T follicular helper cell (primary cell): ENCODE results near the gene EMC9.

Experiments
- DNase-seq: peaks from one replicate; pipeline ENCODE4 v3.0.0-alpha.2; 2020; ENCODE audit warnings: low read depth
- total RNA-seq, 2 experiments: gene quantifications; one replicate each; lab custom pipeline; 2026; lab: John Stamatoyannopoulos, UW

The EMC9 gene
- 6.5 to 9.9 reads per million in 2 experiments for total RNA-seq

GRCh38 chr14:24141097-24141880 lies at the start of gene EMC9:
TSS of gene EMC9 (minus strand) at chr14:24141591. CDS start at chr14:24141304, 287 bp downstream.
- peak; percentile 99 for DNase-seq

DNA sequence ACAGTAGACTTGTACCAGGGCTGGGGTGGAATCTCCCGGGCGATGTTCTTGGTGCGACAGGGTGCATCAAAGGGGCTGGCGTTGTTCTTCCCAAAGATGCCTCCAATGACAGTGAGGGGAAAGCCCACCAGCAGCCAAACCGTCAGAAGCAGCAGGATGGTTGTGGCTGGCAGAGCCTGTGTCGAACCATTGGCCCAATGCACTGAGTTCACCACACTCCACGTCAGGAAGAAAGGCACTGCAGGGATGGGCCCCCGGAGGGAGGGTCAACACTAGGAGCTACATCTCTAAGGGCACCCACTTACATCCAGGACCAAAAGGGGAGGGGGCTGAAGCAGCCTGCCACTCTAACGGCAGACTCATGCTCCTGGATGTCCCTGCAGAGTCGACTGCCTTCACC lies 49.0 kb upstream of the EMC9 start:
- DNase-seq, result no peak

GRCh38 chr14:24189460-24189859 lies 48.1 kb upstream of the EMC9 start:
- no peak for DNase-seq

DNA sequence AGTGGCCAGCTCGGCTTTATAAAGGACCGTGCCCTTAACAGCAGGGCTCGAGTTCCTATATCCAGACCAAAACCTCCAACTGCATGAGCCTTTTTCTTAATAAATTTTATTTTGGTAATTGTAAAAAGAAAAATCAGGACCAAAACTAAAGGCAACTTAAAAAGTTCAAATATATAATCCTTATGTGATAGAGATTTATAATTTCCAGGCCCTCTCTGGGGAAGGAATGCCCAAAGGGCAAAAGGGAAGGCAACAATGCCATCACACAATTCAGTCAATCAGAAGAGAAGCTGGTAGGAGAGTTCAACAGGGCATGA lies 47.6 kb upstream of the EMC9 start:
- DNase-seq, result no peak

DNA sequence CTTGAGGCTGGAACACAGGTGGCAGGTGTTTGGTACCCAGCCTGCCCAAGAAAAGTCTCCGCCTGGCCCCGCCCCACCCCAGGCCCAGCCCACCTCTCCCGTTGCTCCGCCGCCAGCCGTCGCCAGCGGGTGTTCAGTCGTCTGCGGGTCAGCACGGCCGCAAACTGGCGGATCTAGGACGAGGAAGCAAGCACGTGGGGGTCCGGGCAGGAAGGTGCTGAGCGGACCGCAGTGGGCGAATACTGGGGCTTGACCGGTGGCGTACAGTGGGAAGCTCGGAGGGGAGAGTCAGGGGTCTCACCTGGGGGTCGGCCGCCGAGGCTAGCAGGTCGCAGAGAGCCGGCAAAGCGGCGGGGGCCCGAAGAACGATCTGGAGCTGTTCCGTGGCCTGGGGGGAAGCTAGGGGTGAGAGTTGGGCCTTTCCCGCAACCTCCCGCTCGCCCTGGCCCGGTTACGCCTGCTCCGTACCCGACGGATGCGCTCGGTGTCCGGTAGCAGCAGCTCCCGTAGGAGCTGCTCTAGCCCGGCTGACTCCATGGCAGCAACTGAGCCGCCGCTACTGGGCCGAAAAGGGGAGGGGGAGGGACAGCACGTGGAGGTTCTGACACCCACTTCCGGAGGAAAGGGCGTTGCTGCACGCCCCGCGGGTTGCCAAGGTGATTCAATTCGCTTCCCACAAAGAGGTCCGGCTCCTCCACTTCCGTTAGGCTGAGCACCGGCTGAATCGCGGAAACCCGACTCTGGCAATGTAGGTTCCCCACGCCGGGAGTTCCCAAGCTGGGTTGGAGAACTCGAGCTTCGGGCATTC lies 47.1 kb upstream of the EMC9 start, which contains the start of gene IPO4:
IPO4 (minus strand) TSS at position 566 of the 808 bp plus-strand sequence; CDS start at position 537, 29 bp downstream.
- DNase-seq, result peak; percentile 94

GRCh38 chr14:24187539-24187915 lies 46.1 kb upstream of the EMC9 start:
- no peak for DNase-seq

DNA sequence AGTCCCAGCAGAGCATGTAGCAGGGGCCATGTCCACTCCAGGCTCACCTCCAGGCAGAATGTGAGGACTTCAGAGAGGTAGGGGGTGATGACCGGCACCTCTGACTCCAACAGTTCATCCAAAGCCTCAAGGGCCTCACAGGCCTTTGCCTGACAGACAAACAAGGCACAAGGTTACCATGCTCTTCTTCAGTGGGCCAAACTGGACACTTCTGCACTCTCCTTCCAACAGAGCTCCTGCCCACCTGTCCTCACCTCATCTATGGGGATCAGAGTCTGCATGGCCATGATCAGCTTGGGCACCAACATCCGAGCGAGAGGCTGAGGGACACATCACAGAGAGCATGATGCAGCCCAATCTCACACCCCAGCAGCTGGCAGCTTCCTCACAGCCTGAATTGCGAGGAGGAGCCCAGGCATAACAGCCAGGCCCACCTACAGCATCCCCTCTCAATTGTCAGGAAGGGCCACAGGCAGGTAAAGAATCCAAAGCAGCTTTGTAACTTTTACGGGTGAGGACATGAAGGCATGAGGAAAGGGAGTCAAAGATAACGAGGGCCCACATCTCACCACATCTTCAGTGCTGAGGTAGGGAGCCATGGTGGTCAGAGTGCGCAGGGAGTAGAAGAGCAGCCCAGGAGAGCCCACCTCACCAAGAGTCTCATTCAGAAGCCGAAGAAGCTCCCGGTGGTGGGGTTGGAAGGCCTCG lies 45.6 kb upstream of the EMC9 start:
- DNase-seq, result no peak

DNA sequence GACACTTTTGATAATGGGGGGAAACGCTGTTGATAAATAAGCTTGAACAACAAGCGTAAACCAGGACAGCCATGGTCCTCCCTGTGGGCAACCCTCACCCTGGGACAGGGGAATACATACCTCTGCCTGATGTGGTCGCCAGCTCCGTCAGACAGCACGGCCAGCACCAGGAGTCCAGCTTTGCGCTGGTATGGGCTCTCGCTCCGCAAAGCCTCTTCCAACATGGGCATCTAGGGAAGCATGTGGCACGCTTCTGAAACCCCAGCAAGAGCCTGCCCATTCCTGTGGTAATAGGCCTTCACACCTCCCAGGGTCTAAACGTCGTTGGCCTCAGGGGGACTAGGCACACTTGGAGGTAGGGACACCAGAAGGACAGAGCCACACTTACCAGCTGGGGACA lies 44.4 kb upstream of the EMC9 start:
- no peak for DNase-seq

GRCh38 chr14:24185026-24185425 lies 43.6 kb upstream of the EMC9 start:
- DNase-seq, result no peak

- no peak for DNase-seq
These were observed 42.9 kb upstream of the EMC9 start for GRCh38 chr14:24184104-24184970.

GRCh38 chr14:24183014-24183481 lies 41.7 kb upstream of the EMC9 start:
- DNase-seq, result no peak

DNA sequence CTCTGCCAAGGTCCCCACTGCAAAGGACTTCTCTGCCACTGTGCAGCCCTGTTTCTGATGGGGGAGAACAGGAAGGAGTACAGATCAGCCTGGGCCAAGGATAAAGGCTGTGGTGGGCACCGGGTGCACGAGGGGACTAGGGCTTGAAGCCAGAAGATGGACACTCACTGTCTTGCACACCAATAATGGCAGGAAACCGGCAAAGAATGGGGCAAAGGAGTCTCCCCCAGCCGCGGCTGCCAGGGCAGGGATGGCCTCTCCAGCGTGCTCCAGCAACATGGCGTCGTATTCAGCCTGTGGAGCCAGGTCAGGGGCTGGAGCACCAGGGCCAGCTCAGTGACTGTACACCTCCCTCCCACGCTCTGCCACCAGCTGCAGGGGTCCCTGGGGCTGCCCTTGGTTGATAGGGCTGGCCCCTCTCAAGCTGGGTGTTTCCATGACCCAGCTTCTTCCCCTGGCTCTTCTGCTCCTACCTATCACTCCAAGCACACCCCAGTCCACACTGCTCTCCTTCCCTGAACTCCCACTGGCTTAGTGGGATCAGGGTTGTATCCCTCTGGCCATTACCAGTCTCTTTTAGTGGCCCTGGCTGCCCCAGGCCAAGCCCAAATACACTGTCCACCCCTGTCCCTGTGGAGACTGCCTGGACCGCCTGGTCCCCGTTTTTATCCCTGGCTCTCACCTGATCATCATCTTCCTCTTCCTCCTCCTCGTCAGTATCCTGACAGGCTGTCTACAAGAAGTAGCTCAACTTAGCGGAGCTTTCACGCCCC lies 40.9 kb upstream of the EMC9 start:
- no peak for DNase-seq

- DNase-seq, result no peak
These were observed 40.1 kb upstream of the EMC9 start for GRCh38 chr14:24181371-24182077.

GRCh38 chr14:24179961-24180796 lies 38.8 kb upstream of the EMC9 start:
- no peak for DNase-seq

- DNase-seq, result no peak
These were observed 38.0 kb upstream of the EMC9 start for GRCh38 chr14:24179294-24179960.

DNA sequence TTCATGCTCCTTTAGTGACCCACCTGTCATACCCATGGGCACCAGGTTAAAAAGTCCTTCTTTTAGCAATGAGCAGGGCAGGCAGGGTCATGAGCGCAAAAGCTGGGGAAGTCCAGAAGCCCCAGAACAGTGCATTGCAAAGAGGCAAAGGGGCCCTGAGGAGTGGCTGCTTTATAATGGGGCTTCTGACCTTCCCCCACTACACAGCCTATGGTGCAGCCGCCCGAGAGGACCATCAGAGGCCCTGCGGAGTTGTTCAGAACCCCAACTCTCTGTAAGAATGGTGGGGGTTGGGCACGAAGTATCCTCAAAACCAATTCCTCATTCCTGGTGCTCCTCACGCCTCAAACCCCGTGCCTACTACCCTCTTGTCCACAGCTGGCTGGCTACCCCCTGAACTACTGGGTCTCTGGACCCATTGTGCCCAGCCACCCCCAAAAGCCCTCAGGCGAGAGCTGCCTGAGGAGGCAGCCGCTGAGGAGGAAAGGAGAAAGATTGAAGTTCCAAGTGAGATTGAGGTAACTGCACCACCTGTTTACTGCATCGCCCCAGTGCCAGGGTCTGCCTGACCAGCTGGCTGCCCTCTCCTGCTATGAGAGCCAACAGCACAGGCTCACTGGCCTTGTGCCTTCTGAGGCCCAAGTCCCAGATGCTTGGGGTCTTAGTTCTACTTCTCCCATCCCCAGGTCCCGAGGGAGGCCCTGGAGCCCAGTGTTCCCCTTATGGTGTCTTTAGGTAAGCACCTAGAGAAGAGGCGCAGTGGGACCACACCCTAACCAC lies 37.2 kb upstream of the EMC9 start:
- no peak for DNase-seq

DNA sequence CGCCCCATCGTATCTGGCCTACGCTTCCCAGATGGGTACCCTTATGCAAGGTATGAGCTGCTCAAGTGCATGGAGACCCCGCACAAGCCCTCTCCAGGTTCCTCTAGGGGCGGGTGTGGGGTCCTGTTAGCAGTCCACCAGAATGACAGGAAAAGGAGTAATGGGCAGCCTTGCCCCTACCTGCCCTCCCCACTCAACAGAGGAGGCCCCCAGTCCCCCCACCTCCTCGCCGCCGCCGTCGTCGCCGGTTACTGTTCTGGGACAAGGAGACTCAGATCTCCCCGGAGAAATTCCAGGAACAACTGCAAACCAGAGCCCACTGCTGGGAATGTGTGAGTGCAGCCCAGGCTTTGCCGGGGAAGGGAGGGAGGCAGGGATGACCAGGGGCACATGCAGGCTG lies 36.5 kb upstream of the EMC9 start:
- no peak for DNase-seq
